B cell (primary cell): Measurements from ENCODE around the gene NEURL2. TPM values are rescaled to one million over a fixed set of nuclear protein-coding genes. Genes with fewer than 3 reads are reported as not detected.
"Not testable (repeated sequence)": the region's sequence is repeated elsewhere in the genome, so short reads cannot be mapped to it uniquely, and the experiment has no call there.

Experiments used
- ATAC-seq: fragments of 200-7000 bp; cut with Tn5 transposase; one replicate; pipeline ENCODE4 v1.10.0; 2021; ENCODE audit warnings: low read depth, mild to moderate bottlenecking, moderate number of reproducible peaks, moderate library complexity
- CTCF ChIA-PET: fragments of 350-600 bp; sonication (Branson Sonifier 250); formaldehyde crosslinking; loops from one replicate; lab custom pipeline; 2021; ENCODE audit warnings: antibody characterized with exemption, inconsistent platforms; lab: Charles Lee
- POLR2A ChIA-PET: fragments of 350-600 bp; sonication (Branson Sonifier 250); formaldehyde crosslinking; loops from one replicate; lab custom pipeline; 2021; ENCODE audit warnings: antibody characterized with exemption; lab: Charles Lee
- DNase-seq: peaks from one replicate; pipeline ENCODE4 v3.0.0; 2013
- H2AFZ ChIP-seq: 2 replicates; pipeline ENCODE4 v1.6.1; 2012; ENCODE audit warnings: mild to moderate bottlenecking, low read depth, low read length; ENCODE audit not compliant: insufficient read depth, poor library complexity, severe bottlenecking
- H3K27ac ChIP-seq, 2 donors: 1 replicate in 1 of 2; 2 replicates in 1 of 2; pipeline ENCODE4 v1.5.1; 2012 to 2013; ENCODE audit warnings: low read length in 2 of 2, mild to moderate bottlenecking in 2 of 2, moderate library complexity in 1 of 2
- H3K27me3 ChIP-seq, 4 experiments: fragments of 200-600 bp in 1 of 4; sonication (generic) in 1 of 4; replicated peaks in 1 of 4; 1 replicate in 2 of 4; 2 replicates in 2 of 4; pipeline versions ENCODE4 v1.6.1 to v1.7.0; 2013 to 2016; ENCODE audit warnings: low read length in 3 of 4, mild to moderate bottlenecking in 2 of 4, mixed read lengths in 1 of 4, moderate library complexity in 1 of 4; ENCODE audit not compliant: insufficient read depth in 4 of 4, control insufficient read depth in 3 of 4; ENCODE audit errors: control extremely low read depth in 1 of 4
- H3K36me3 ChIP-seq, 2 experiments: replicated peaks in 1 of 2; 1 replicate in 1 of 2; 2 replicates in 1 of 2; pipeline versions ENCODE4 v1.6.1 to v1.7.1; 2013; ENCODE audit warnings: low read length in 1 of 2; ENCODE audit not compliant: insufficient read depth in 2 of 2, control insufficient read depth in 1 of 2; ENCODE audit errors: control extremely low read depth in 1 of 2, extremely low read depth in 1 of 2
- H3K4me1 ChIP-seq, 2 donors: fragments of 200-600 bp in 1 of 2; sonication (generic) in 1 of 2; 1 replicate in 1 of 2; 2 replicates in 1 of 2; pipeline versions ENCODE4 v1.5.1 to v1.6.1; 2013 to 2017; ENCODE audit warnings: low read length in 2 of 2; ENCODE audit not compliant: control insufficient read depth in 2 of 2, insufficient read depth in 2 of 2
- H3K4me2 ChIP-seq: replicated peaks from 2 replicates; pipeline ENCODE3; 2012; ENCODE audit warnings: mild to moderate bottlenecking, low read depth, low read length; ENCODE audit not compliant: poor library complexity, severe bottlenecking
- H3K4me3 ChIP-seq, 5 experiments: fragments of 200-600 bp in 1 of 5; sonication (generic) in 1 of 5; 1 replicate in 3 of 5; 2 replicates in 2 of 5; pipeline versions ENCODE4 v1.5.1 to v1.7.0; 2011 to 2016; ENCODE audit warnings: low read length in 4 of 5, mild to moderate bottlenecking in 4 of 5, low read depth in 2 of 5, control low read depth in 1 of 5, moderate library complexity in 1 of 5; ENCODE audit not compliant: insufficient read depth in 1 of 5; ENCODE audit errors: control extremely low read depth in 1 of 5, extremely low read depth in 1 of 5
- H3K79me2 ChIP-seq: fragments of 200-600 bp; sonication (generic); one replicate; pipeline ENCODE4 v1.6.0; 2016; ENCODE audit warnings: low read length; ENCODE audit not compliant: control insufficient read depth, insufficient read depth
- H3K9ac ChIP-seq: fragments of 200-600 bp; sonication (generic); 2 replicates; pipeline ENCODE4 v1.6.1; 2017; ENCODE audit warnings: mild to moderate bottlenecking, low read length, moderate library complexity
- H3K9me3 ChIP-seq, 3 donors: one replicate each; pipeline versions ENCODE4 v1.6.1 to v1.7.1; 2013; ENCODE audit warnings: low read length in 2 of 3; ENCODE audit not compliant: control insufficient read depth in 2 of 3, insufficient read depth in 1 of 3; ENCODE audit errors: control extremely low read depth in 1 of 3
- H4K20me1 ChIP-seq: 2 replicates; pipeline ENCODE4 v1.6.0; 2012; ENCODE audit warnings: mild to moderate bottlenecking, low read length; ENCODE audit not compliant: insufficient read depth, control insufficient read depth, poor library complexity, severe bottlenecking
- H3K27ac Mint-ChIP-seq: one replicate; pipeline ENCODE4 v1.8.0; 2021; ENCODE audit warnings: mixed read lengths
- H3K27me3 Mint-ChIP-seq: one replicate; pipeline ENCODE4 v1.8.0; 2021; ENCODE audit warnings: mixed read lengths
- H3K4me1 Mint-ChIP-seq: one replicate; pipeline ENCODE4 v1.8.0; 2021; ENCODE audit warnings: mixed read lengths
- H3K4me3 Mint-ChIP-seq: one replicate; pipeline ENCODE4 v1.8.0; 2021; ENCODE audit warnings: mixed read lengths
- H3K9me3 Mint-ChIP-seq: one replicate; pipeline ENCODE4 v1.8.0; 2022; ENCODE audit warnings: mixed read lengths; ENCODE audit not compliant: insufficient read depth
- EZH2 ChIP-seq: IDR thresholded peaks from 2 replicates; pipeline ENCODE4 v1.6.1; 2012; ENCODE audit warnings: borderline replicate concordance, low read depth, mild to moderate bottlenecking, moderate library complexity, low read length; ENCODE audit not compliant: insufficient read depth, poor library complexity, severe bottlenecking
- WGBS: methylation state at CpG from one replicate; pipeline ENCODE4 v1.1.5; 2013; ENCODE audit warnings: missing lambda C conversion rate; ENCODE audit not compliant: insufficient coverage; 5-methylcytosine and 5-hydroxymethylcytosine counted together
- intact Hi-C: fragments of 100-400 bp; cut with micrococcal nuclease; formaldehyde crosslinking; loops from one replicate; pipeline ENCODE4 v1.10.0; 2022
- polyA plus RNA-seq: library from polyadenylated mRNA; depleted of rRNA; stranded (reverse); fragments of >200 nt; gene quantifications from 2 replicates; pipeline ENCODE4 v1.2.3, GENCODE V29; 2012
- total RNA-seq, 2 donors: library from RNA; stranded (reverse); fragments of 120-200 nt in 1 of 2; gene quantifications; 1 replicate in 1 of 2; 2 replicates in 1 of 2; pipeline versions ENCODE4 v1.2.3 to v1.2.4, GENCODE V29; 2013 to 2022
- TF ChIP-seq, protein P1 (sequence below): fragments of 200-600 bp; IDR thresholded peaks from one replicate; pipeline ENCODE4 v1.8.0; 2022; ENCODE audit warnings: antibody characterized with exemption, mild to moderate bottlenecking

Gene NEURL2
- total and polyA plus RNA-seq, 2 donors (not counting 1 experiment from before 2014, with no cell fraction given) = 3.3 to 5.4 TPM

GRCh38 chr20:45878076-45878761 lies 12.8 kb downstream of the NEURL2 start:
- peaks cover 21% of the 10 kb centered on the region for H3K4me1 Mint-ChIP-seq
- POLR2A ChIA-PET = no interaction called here

GRCh38 chr20:45874576-45874975 lies 16.4 kb downstream of the NEURL2 start:
- H2AFZ ChIP-seq = no peak overlapping the region
- no peak overlapping the region for H3K9ac ChIP-seq
- CTCF ChIA-PET = interaction anchor here (0.7 kb wide), 1 partner anchor 687 kb away, joined by 4 read pairs; no protein-coding TSS in a partner anchor
- H3K27ac ChIP-seq = no peak overlapping the region
- POLR2A ChIA-PET = interaction anchor here (1.2 to 1.6 kb wide), 2 partner anchors 35 to 60 kb away, joined by 3 to 6 read pairs; partner anchors contain the start of gene PCIF1
- intact Hi-C loops = no loop called here
- no peaks in the 10 kb centered on the region for H3K9me3 ChIP-seq
- H3K4me1 ChIP-seq = no peaks in the 10 kb centered on the region
- H3K9me3 Mint-ChIP-seq = no peaks in the 10 kb centered on the region
- no peaks in the 10 kb centered on the region for H3K27me3 Mint-ChIP-seq
- no peaks in the 10 kb centered on the region for H4K20me1 ChIP-seq
- no peaks in the 10 kb centered on the region for H3K79me2 ChIP-seq
- H3K4me2 ChIP-seq = no peak overlapping the region
- H3K4me3 Mint-ChIP-seq = no peak overlapping the region
- no peak for DNase-seq
- TF ChIP-seq EZH2 = no peak
- TF ChIP-seq, protein P1, sequence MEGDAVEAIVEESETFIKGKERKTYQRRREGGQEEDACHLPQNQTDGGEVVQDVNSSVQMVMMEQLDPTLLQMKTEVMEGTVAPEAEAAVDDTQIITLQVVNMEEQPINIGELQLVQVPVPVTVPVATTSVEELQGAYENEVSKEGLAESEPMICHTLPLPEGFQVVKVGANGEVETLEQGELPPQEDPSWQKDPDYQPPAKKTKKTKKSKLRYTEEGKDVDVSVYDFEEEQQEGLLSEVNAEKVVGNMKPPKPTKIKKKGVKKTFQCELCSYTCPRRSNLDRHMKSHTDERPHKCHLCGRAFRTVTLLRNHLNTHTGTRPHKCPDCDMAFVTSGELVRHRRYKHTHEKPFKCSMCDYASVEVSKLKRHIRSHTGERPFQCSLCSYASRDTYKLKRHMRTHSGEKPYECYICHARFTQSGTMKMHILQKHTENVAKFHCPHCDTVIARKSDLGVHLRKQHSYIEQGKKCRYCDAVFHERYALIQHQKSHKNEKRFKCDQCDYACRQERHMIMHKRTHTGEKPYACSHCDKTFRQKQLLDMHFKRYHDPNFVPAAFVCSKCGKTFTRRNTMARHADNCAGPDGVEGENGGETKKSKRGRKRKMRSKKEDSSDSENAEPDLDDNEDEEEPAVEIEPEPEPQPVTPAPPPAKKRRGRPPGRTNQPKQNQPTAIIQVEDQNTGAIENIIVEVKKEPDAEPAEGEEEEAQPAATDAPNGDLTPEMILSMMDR = no peak
- no peaks in the 10 kb centered on the region for H3K27me3 ChIP-seq
- H3K4me1 Mint-ChIP-seq = no peaks in the 10 kb centered on the region
- WGBS = 93% methylated on average over 4 of the region's 4 CpGs
- no peak overlapping the region for H3K27ac Mint-ChIP-seq
- H3K36me3 ChIP-seq = peaks cover 2 to 24% of the 10 kb centered on the region in 2 experiments
- no peak overlapping the region for H3K4me3 ChIP-seq
- ATAC-seq = no peak

More at GRCh38 chr20:45878076-45878761, 12.8 kb downstream of the NEURL2 start:
- H2AFZ ChIP-seq = no peak overlapping the region
- DNase-seq (no peak), ATAC-seq (no peak)
- no peak for TF ChIP-seq EZH2
- TF ChIP-seq, protein P1 = no peak
- peaks cover 2 to 27% of the 10 kb centered on the region in 2 experiments for H3K36me3 ChIP-seq
- intact Hi-C loops = no loop called here
- Mint-ChIP-seq H3K27me3 (no peaks in the 10 kb centered on the region), H3K27ac (no peak overlapping the region), H3K9me3 (no peaks in the 10 kb centered on the region), H3K4me3 (no peak overlapping the region)
- H3K27ac ChIP-seq = no peak overlapping the region
- H3K4me1 ChIP-seq = peaks cover 3 to 19% of the 10 kb centered on the region in 2 donors
- H3K79me2 ChIP-seq = peaks cover 22% of the 10 kb centered on the region
- H3K9ac ChIP-seq = no peak overlapping the region
- H4K20me1 ChIP-seq = no peaks in the 10 kb centered on the region
- CTCF ChIA-PET = interaction anchor here (1.3 kb wide), 1 partner anchor 22 kb away, joined by 4 read pairs; the partner anchor contains the start of gene ACOT8
- no peak overlapping the region for H3K4me2 ChIP-seq
- no peaks in the 10 kb centered on the region for H3K9me3 ChIP-seq
- no peak overlapping the region for H3K4me3 ChIP-seq
- WGBS = 96% methylated on average over 12 of the region's 13 CpGs
- H3K27me3 ChIP-seq = no peaks in the 10 kb centered on the region

DNA sequence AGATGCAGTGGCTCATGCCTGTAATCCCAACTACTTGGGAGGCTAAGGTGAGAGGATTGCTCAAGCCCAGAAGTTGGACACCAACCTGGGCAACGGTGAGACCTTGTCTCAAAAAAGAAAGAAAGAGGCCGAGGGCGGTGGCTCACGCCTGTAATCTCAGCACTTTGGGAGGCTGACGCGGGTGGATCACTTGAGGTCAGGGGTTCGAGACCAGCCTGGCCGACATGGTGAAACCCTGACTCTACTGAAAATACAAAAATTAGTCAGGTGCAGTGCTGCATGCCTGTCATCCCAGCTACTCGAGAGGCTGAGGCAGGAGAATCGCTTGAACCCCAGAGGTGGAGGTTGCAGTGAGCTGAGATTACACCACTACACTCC lies 16.9 kb downstream of the NEURL2 start:
- H3K27ac Mint-ChIP-seq, H3K79me2 ChIP-seq, H3K4me2 ChIP-seq, H3K27me3 Mint-ChIP-seq, H3K9me3 Mint-ChIP-seq, H3K9me3 ChIP-seq, H3K4me1 ChIP-seq, H3K27me3 ChIP-seq, H3K4me3 ChIP-seq, H3K27ac ChIP-seq, H4K20me1 ChIP-seq, H2AFZ ChIP-seq, H3K4me1 Mint-ChIP-seq, ATAC-seq, H3K4me3 Mint-ChIP-seq, DNase-seq, H3K9ac ChIP-seq, intact Hi-C loops, CTCF ChIA-PET: not testable (repeated sequence)
- peaks cover 2 to 24% of the 10 kb centered on the region in 2 experiments for H3K36me3 ChIP-seq
- POLR2A ChIA-PET = interaction anchor here (1.2 to 1.6 kb wide), 2 partner anchors 35 to 61 kb away, joined by 3 to 6 read pairs; partner anchors contain the start of gene PCIF1
- 99% methylated on average over 8 of the region's 10 CpGs for WGBS
